ENCODE measurements around the gene BRD9. TPM values are rescaled to one million over a fixed set of nuclear protein-coding genes. Genes with fewer than 3 reads are reported as not detected.
A peak's percentile ranks its signal among the peaks of the same experiment; 100 is the strongest.
"Not testable (repeated sequence)": the region's sequence is repeated elsewhere in the genome, so short reads cannot be mapped to it uniquely, and the experiment has no call there.

The BRD9 gene
- total and polyA plus RNA-seq, 9 of the 15 experiments (the other 6 are each of a cell fraction or from before 2014, with no cell fraction given), result 2.4 to 68.7 (median 44.9) TPM

- CTCF ChIA-PET (ENCODE audit: low intra/inter-chr PET ratio); H3K9ac ChIP-seq (ENCODE audit: insufficient read depth in 1 of 2, low read depth in 2 of 2, low read length in 2 of 2); H3K9me3 ChIP-seq (replicated peaks; ENCODE audit: control insufficient read depth, insufficient read depth, low read depth, low read length); FAIRE-seq; H3K4me3 ChIP-seq; H2AFZ ChIP-seq (ENCODE audit: low read depth, low read length); H3K36me3 ChIP-seq (ENCODE audit: control insufficient read depth, insufficient read depth, low read length); H3K27ac ChIP-seq (ENCODE audit: extremely low read depth, low read depth, low read length); H3K4me2 ChIP-seq (ENCODE audit: insufficient read depth, low read length); BruUV-seq (replicated peaks); H3K79me2 ChIP-seq (ENCODE audit: control insufficient read depth, insufficient read depth, low read length); in situ Hi-C loops (cut with MboI); H3K9me1 ChIP-seq (ENCODE audit: control insufficient read depth, insufficient read depth, low read length); ATAC-seq; DNase-seq (ENCODE audit: extremely low read depth in 1 of 4, low spot score in 3 of 4): not testable (repeated sequence)
- peaks cover 19% of the 10 kb centered on the region for H4K20me1 ChIP-seq (replicated peaks; ENCODE audit: control insufficient read depth, insufficient read depth, low read length)
- H3K27me3 ChIP-seq (ENCODE audit: control insufficient read depth in 2 of 2, insufficient read depth in 2 of 2, low read length in 2 of 2), result peaks cover 24 to 46% of the 10 kb centered on the region in 2 experiments
- H3K4me1 ChIP-seq (replicated peaks in 1 of 2; ENCODE audit: control insufficient read depth in 2 of 2, insufficient read depth in 2 of 2, low read length in 2 of 2), result peaks cover 0 to 36% of the 10 kb centered on the region in 2 experiments; a peak in 2 of 5 replicates
- intact Hi-C loops (cut with micrococcal nuclease), result loop anchor here (10.0 kb wide), 1 partner anchor 179 kb away; no protein-coding TSS in a partner anchor
- whole genome bisulfite sequencing (ENCODE audit: insufficient coverage, low coverage, missing lambda C conversion rate), result 31% methylated on average over 11 of the region's 18 CpGs
- POLR2A ChIA-PET, result interaction anchor here (0.7 kb wide), 1 partner anchor 152 kb away, joined by 4 read pairs; no protein-coding TSS in a partner anchor
- TF ChIP-seq SAFB (IDR thresholded peaks at IDR 0.05; ENCODE audit: borderline replicate concordance, low read depth, low read length), result peak; percentile 55; the same call in 1 of the 2 replicates
These were observed 39.0 kb downstream of the BRD9 start for GRCh38 chr5:853416-854090.

GRCh38 chr5:852431-853401 is 39.9 kb downstream of the BRD9 start:
- FAIRE-seq, result no peak
- H3K9me1 ChIP-seq (ENCODE audit: control insufficient read depth, insufficient read depth, low read length), result no peaks in the 10 kb centered on the region
- 54% methylated on average over 43 of the region's 55 CpGs for WGBS (ENCODE audit: insufficient coverage, low coverage, missing lambda C conversion rate)
- peaks cover 0 to 37% of the 10 kb centered on the region in 2 experiments; a peak in 2 of 5 replicates for H3K4me1 ChIP-seq (replicated peaks in 1 of 2; ENCODE audit: control insufficient read depth in 2 of 2, insufficient read depth in 2 of 2, low read length in 2 of 2)
- H3K9me3 ChIP-seq (replicated peaks; ENCODE audit: control insufficient read depth, insufficient read depth, low read depth, low read length), result no peaks in the 10 kb centered on the region
- no peak overlapping the region for H3K4me3 ChIP-seq
- peaks cover 18% of the 10 kb centered on the region for H4K20me1 ChIP-seq (replicated peaks; ENCODE audit: control insufficient read depth, insufficient read depth, low read length)
- no peak for DNase-seq (ENCODE audit: extremely low read depth in 1 of 4, low spot score in 3 of 4)
- H3K27me3 ChIP-seq (ENCODE audit: control insufficient read depth in 2 of 2, insufficient read depth in 2 of 2, low read length in 2 of 2), result peaks cover 24 to 47% of the 10 kb centered on the region in 2 experiments
- H2AFZ ChIP-seq (ENCODE audit: low read depth, low read length), result no peak overlapping the region
- TF ChIP-seq POLR2G (IDR thresholded peaks at IDR 0.05; ENCODE audit: low read depth, low read length), result peak; percentile 31; the same call in 1 of the 2 replicates
- TF ChIP-seq TCF3 (CRISPR knock-in tag; IDR thresholded peaks at IDR 0.05), result no peak
- peak; percentile 94 for TF ChIP-seq SAFB (IDR thresholded peaks at IDR 0.05; ENCODE audit: borderline replicate concordance, low read depth, low read length)
- no peak for TF ChIP-seq TFE3 (CRISPR knock-in tag; IDR thresholded peaks at IDR 0.05)
- no peaks in the 10 kb centered on the region for H3K36me3 ChIP-seq (ENCODE audit: control insufficient read depth, insufficient read depth, low read length)
- no peak overlapping the region for H3K4me2 ChIP-seq (ENCODE audit: insufficient read depth, low read length)
- POLR2A ChIA-PET, result no interaction called here
- H3K27ac ChIP-seq (ENCODE audit: extremely low read depth, low read depth, low read length), result no peak overlapping the region
- CTCF ChIA-PET (ENCODE audit: low intra/inter-chr PET ratio), result no interaction called here
- no peaks in the 10 kb centered on the region for H3K79me2 ChIP-seq (ENCODE audit: control insufficient read depth, insufficient read depth, low read length)
- ATAC-seq, result no peak
- intact Hi-C loops (cut with micrococcal nuclease), result loop anchor here (10.0 kb wide), 1 partner anchor 178 kb away; no protein-coding TSS in a partner anchor
- BruUV-seq (replicated peaks), result no TSS peak
- in situ Hi-C loops (cut with MboI), result no loop called here
- no peak overlapping the region for H3K9ac ChIP-seq (ENCODE audit: insufficient read depth in 1 of 2, low read depth in 2 of 2, low read length in 2 of 2)

Measured in K562 (cell line).